ENCODE data around the gene CXCL8.

The CXCL8 gene

GRCh38 chr4:73702796-73703287, 37.5 kb upstream of the CXCL8 start:
- H3K27ac ChIP-seq: no peak overlapping the region
- TF ChIP-seq CTCF (conservative IDR thresholded peaks at IDR 0.05): no peak
- TF ChIP-seq ZFX (IDR thresholded peaks at IDR 0.05): no peak

DNA sequence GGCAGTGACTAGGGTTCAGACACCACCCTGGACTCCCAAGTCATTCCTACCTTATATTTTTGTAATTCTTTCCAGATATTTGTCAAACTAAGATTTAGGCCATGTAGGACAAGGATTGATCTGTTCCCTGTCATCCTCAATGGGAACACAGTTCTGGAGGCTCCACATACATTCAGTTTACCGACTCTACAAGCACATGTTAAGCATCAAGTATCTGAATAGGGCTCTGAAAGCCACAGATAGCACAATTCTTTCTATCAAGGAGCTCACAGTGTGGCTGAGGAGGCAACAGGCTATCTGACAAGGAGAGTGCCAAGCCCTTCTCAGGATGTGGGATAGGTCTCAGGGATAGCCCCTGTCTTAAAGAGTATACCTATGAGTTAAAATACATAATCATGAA, 37.0 kb upstream of the CXCL8 start:
- TF ChIP-seq CTCF (conservative IDR thresholded peaks at IDR 0.05) (no peak), ZFX (IDR thresholded peaks at IDR 0.05) (no peak)
- no peak overlapping the region for H3K27ac ChIP-seq

GRCh38 chr4:73704314-73705055, 35.9 kb upstream of the CXCL8 start:
- H3K27ac ChIP-seq: no peak overlapping the region
- TF ChIP-seq ZFX (IDR thresholded peaks at IDR 0.05) (no peak), CTCF (conservative IDR thresholded peaks at IDR 0.05) (no peak)

DNA sequence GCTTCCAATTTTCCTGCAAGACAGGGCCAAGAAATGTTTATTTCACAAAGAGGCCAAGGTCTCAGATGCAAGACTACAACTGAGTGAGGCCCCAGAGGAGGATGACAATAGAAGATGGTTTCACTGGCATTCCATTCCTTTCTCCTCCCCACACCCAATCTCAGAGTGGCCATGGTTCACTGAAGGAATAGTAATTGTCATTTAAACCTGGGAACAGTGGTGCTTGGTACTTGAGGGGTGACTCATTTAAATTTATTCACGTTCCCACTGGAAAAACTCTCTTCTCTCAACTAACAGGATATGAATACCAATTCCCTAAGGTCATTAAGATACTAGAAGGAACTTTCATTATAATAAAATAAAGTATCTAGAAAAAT, 35.3 kb upstream of the CXCL8 start:
- TF ChIP-seq CTCF (conservative IDR thresholded peaks at IDR 0.05) (no peak), ZFX (IDR thresholded peaks at IDR 0.05) (no peak)
- H3K27ac ChIP-seq: no peak overlapping the region

DNA sequence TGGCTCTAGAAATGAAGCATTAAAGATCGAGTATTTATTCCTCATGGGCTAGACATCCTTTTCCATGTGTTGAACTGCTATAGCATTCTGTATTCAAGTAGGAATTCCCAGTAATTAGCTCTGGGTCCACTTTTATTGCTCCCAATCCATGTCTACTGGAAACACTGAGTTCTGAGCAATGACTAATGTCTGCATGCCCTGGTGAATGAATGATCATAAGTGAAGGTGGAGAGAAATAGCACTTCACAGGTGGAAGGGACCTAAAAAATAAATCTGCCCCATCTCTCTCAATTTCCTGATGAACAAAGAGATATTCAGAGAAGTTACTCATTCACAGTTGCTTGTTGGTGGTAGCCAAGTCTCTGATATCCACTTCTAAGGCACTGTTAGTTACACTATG, 34.6 kb upstream of the CXCL8 start:
- H3K27ac ChIP-seq: no peak overlapping the region
- TF ChIP-seq CTCF (conservative IDR thresholded peaks at IDR 0.05): no peak
- TF ChIP-seq ZFX (IDR thresholded peaks at IDR 0.05): no peak

DNA sequence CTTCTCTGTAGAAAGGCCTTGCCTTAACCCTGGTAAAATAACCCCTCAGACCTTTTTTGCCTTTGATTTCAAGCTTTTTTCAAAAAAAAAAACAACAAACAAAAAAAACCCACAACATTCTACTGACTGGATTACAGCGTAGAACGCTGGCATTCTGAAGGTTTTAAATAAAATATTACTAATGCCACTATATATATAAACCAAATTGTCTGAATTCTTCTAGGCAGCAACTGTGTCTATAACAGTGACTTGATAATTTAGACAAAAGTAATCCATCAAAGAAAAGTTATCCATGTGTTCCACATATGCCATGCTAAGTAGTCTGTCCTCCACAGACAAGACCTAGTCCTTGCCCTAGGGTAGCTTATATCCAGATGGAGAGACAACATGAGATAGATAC, 33.6 kb upstream of the CXCL8 start:
- TF ChIP-seq CTCF (conservative IDR thresholded peaks at IDR 0.05): no peak
- TF ChIP-seq ZFX (IDR thresholded peaks at IDR 0.05): no peak
- H3K27ac ChIP-seq: no peak overlapping the region

GRCh38 chr4:73707269-73707875, 33.0 kb upstream of the CXCL8 start:
- no peak for TF ChIP-seq CTCF (conservative IDR thresholded peaks at IDR 0.05)
- no peak for TF ChIP-seq ZFX (IDR thresholded peaks at IDR 0.05)
- no peak overlapping the region; the same call in 1 of the 2 replicates for H3K27ac ChIP-seq
